Hepatocyte (in vitro differentiated cells): ENCODE data around the gene MMP26. TPM values are rescaled to one million over a fixed set of nuclear protein-coding genes. Genes with fewer than 3 reads are reported as not detected.

ENCODE experiments used
- DNase-seq: peaks from one replicate; pipeline ENCODE4 v3.0.0-alpha.2; 2016; ENCODE audit warnings: low spot score
- H2AFZ ChIP-seq: fragments of 200-600 bp; sonication (generic); 2 replicates; pipeline ENCODE4 v1.6.0; 2016; ENCODE audit warnings: antibody characterized with exemption, mild to moderate bottlenecking
- H3K27ac ChIP-seq: fragments of 200-600 bp; sonication (generic); 2 replicates; pipeline ENCODE4 v1.5.1; 2016; ENCODE audit warnings: mild to moderate bottlenecking
- H3K27me3 ChIP-seq: fragments of 200-600 bp; sonication (generic); 2 replicates; pipeline ENCODE4 v1.6.1; 2016
- H3K36me3 ChIP-seq: fragments of 200-600 bp; sonication (generic); replicated peaks from 2 replicates; pipeline ENCODE4 v1.5.1; 2016; ENCODE audit warnings: low read depth; ENCODE audit not compliant: insufficient read depth
- H3K4me1 ChIP-seq: fragments of 200-600 bp; sonication (generic); 2 replicates; pipeline ENCODE4 v1.5.1; 2016; ENCODE audit warnings: mild to moderate bottlenecking, moderate library complexity; ENCODE audit not compliant: insufficient read depth
- H3K4me2 ChIP-seq: fragments of 200-600 bp; sonication (generic); 2 replicates; pipeline ENCODE4 v1.6.0; 2016
- H3K4me3 ChIP-seq: fragments of 200-600 bp; sonication (generic); 2 replicates; pipeline ENCODE4 v1.5.1; 2016; ENCODE audit warnings: mild to moderate bottlenecking
- H3K79me2 ChIP-seq: fragments of 200-600 bp; sonication (generic); 2 replicates; pipeline ENCODE4 v1.6.0; 2017; ENCODE audit warnings: mild to moderate bottlenecking
- H3K9me2 ChIP-seq: fragments of 200-600 bp; sonication (generic); replicated peaks from 2 replicates; pipeline ENCODE4 v1.6.0; 2017; ENCODE audit warnings: mild to moderate bottlenecking; ENCODE audit not compliant: insufficient read depth
- H3K9me3 ChIP-seq: fragments of 200-600 bp; sonication (generic); 2 replicates; pipeline ENCODE4 v1.5.1; 2016; ENCODE audit warnings: low read depth, mild to moderate bottlenecking
- H4K20me1 ChIP-seq: fragments of 200-600 bp; sonication (generic); 2 replicates; pipeline ENCODE4 v1.6.0; 2016; ENCODE audit warnings: mild to moderate bottlenecking; ENCODE audit not compliant: insufficient read depth, poor library complexity, severe bottlenecking
- EZH2 ChIP-seq: fragments of 200-600 bp; sonication (generic); IDR thresholded peaks from 2 replicates; pipeline ENCODE4 v1.6.1; 2016; ENCODE audit warnings: antibody characterized with exemption, mild to moderate bottlenecking, borderline replicate concordance
- EZH2phosphoT487 ChIP-seq: fragments of 200-600 bp; sonication (generic); IDR thresholded peaks from one replicate; pipeline ENCODE4 v1.6.1; 2018; ENCODE audit warnings: antibody characterized with exemption, mild to moderate bottlenecking, low read depth, moderate library complexity; ENCODE audit not compliant: unreplicated experiment, severe bottlenecking
- WGBS: methylation state at CpG from one replicate; pipeline ENCODE4 v1.1.6; 2016; ENCODE audit warnings: low lambda C conversion rate; ENCODE audit errors: missing lambda C conversion rate; 5-methylcytosine and 5-hydroxymethylcytosine counted together
- polyA plus RNA-seq: library from polyadenylated mRNA; unstranded; fragments of >200 nt; fragmentation: Nextera tagmentation; extraction: Ambion mirVana; gene quantifications from 2 replicates; pipeline ENCODE4 v1.2.1, GENCODE V29; 2016
- total RNA-seq: library from RNA; depleted of rRNA; stranded (reverse); fragments of >200 nt; gene quantifications from 2 replicates; pipeline ENCODE4 v1.2.3, GENCODE V29; 2014
- TF ChIP-seq, protein P1 (sequence below): fragments of 200-600 bp; sonication (generic); IDR thresholded peaks from 2 replicates; pipeline ENCODE4 v1.5.1; 2016; ENCODE audit warnings: antibody characterized with exemption, mild to moderate bottlenecking; ENCODE audit not compliant: poor library complexity

The MMP26 gene
- total and polyA plus RNA-seq, 2 experiments from 2014 or later, result not detected

DNA sequence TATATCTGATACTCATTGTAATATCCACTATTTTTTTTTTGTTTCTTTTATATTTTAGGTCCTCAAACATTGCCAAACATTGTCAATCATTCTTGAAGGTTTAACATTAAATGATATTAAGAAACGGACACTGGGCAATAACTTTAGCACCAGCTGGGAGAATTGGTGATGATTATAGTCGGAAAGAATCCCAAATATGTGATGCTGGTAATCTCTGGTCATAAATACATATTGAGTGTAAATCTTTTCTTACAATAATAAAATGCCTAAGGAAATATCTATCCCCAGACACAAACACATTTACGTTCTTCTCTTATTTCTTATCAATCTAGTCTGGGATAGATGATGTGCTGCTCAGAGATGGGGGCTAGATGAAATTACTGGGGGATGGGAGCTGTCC is 32.1 kb upstream of the MMP26 start:
- Histone ChIP-seq H3K36me3 (no peaks in the 10 kb centered on the region), H3K27me3 (no peaks in the 10 kb centered on the region), H3K4me3 (no peak overlapping the region), H3K79me2 (no peaks in the 10 kb centered on the region), H3K4me1 (peaks cover 2% of the 10 kb centered on the region), H3K4me2 (no peak overlapping the region), H3K9me2 (no peaks in the 10 kb centered on the region), H3K27ac (no peak overlapping the region), H2AFZ (no peak overlapping the region), H3K9me3 (no peaks in the 10 kb centered on the region), H4K20me1 (no peaks in the 10 kb centered on the region)
- TF ChIP-seq, protein P1, sequence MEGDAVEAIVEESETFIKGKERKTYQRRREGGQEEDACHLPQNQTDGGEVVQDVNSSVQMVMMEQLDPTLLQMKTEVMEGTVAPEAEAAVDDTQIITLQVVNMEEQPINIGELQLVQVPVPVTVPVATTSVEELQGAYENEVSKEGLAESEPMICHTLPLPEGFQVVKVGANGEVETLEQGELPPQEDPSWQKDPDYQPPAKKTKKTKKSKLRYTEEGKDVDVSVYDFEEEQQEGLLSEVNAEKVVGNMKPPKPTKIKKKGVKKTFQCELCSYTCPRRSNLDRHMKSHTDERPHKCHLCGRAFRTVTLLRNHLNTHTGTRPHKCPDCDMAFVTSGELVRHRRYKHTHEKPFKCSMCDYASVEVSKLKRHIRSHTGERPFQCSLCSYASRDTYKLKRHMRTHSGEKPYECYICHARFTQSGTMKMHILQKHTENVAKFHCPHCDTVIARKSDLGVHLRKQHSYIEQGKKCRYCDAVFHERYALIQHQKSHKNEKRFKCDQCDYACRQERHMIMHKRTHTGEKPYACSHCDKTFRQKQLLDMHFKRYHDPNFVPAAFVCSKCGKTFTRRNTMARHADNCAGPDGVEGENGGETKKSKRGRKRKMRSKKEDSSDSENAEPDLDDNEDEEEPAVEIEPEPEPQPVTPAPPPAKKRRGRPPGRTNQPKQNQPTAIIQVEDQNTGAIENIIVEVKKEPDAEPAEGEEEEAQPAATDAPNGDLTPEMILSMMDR, result no peak
- TF ChIP-seq EZH2 (no peak), EZH2phosphoT487 (no peak)
- 57% methylated on average over 3 of the region's 3 CpGs for WGBS
- DNase-seq, result no peak

GRCh38 chr11:4673781-4674180 is 30.8 kb upstream of the MMP26 start:
- peaks cover 2% of the 10 kb centered on the region for H3K4me1 ChIP-seq
- H3K27me3 ChIP-seq, result no peaks in the 10 kb centered on the region
- no peak overlapping the region for H3K4me3 ChIP-seq
- H3K9me3 ChIP-seq, result no peaks in the 10 kb centered on the region
- TF ChIP-seq, protein P1, result no peak
- TF ChIP-seq EZH2, result no peak
- TF ChIP-seq EZH2phosphoT487, result no peak
- no peak for DNase-seq
- no peak overlapping the region for H3K27ac ChIP-seq
- WGBS, result 76% methylated on average over 2 of the region's 2 CpGs
- H4K20me1 ChIP-seq, result no peaks in the 10 kb centered on the region
- no peak overlapping the region for H3K4me2 ChIP-seq
- H3K79me2 ChIP-seq, result no peaks in the 10 kb centered on the region
- no peaks in the 10 kb centered on the region for H3K36me3 ChIP-seq
- no peaks in the 10 kb centered on the region for H3K9me2 ChIP-seq
- no peak overlapping the region for H2AFZ ChIP-seq

DNA sequence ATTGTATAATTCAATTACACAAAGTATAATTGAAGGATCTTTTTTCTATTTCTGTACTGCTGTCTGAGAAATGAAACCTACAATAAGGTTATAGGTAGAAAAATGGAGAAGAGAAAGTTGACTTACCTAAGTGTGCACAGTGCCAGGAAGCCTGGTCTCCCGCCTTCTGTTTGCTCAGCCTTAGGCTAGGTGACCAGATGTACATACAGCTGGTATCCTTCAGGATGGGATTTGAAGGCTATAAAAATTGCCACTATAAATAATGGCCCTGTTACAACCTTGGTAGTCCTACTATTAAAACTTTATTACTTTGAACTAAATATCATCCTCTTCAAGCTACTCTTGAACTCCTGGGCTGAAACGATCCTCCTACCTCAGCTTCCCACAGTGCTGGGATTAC is 26.6 kb upstream of the MMP26 start:
- no peaks in the 10 kb centered on the region for H4K20me1 ChIP-seq
- no peak overlapping the region for H3K4me2 ChIP-seq
- no peaks in the 10 kb centered on the region for H3K79me2 ChIP-seq
- no peaks in the 10 kb centered on the region for H3K9me3 ChIP-seq
- H3K27ac ChIP-seq, result no peak overlapping the region
- no peaks in the 10 kb centered on the region for H3K9me2 ChIP-seq
- no peak for TF ChIP-seq EZH2
- TF ChIP-seq, protein P1, result no peak
- no peak for TF ChIP-seq EZH2phosphoT487
- no peaks in the 10 kb centered on the region for H3K27me3 ChIP-seq
- H3K4me1 ChIP-seq, result no peaks in the 10 kb centered on the region
- WGBS, result 56% methylated on average over 2 of the region's 2 CpGs
- H3K36me3 ChIP-seq, result no peaks in the 10 kb centered on the region
- H3K4me3 ChIP-seq, result no peak overlapping the region
- no peak for DNase-seq
- no peak overlapping the region for H2AFZ ChIP-seq

GRCh38 chr11:4680341-4680740 is 24.2 kb upstream of the MMP26 start:
- Histone ChIP-seq H2AFZ (no peak overlapping the region), H3K27ac (no peak overlapping the region), H3K4me2 (no peak overlapping the region), H4K20me1 (no peaks in the 10 kb centered on the region), H3K9me3 (no peaks in the 10 kb centered on the region), H3K4me1 (no peaks in the 10 kb centered on the region), H3K9me2 (no peaks in the 10 kb centered on the region), H3K27me3 (no peaks in the 10 kb centered on the region), H3K36me3 (no peaks in the 10 kb centered on the region), H3K79me2 (no peaks in the 10 kb centered on the region), H3K4me3 (no peak overlapping the region)
- 40% methylated on average over 3 of the region's 3 CpGs for WGBS
- TF ChIP-seq EZH2 (no peak), EZH2phosphoT487 (no peak)
- TF ChIP-seq, protein P1, result no peak
- DNase-seq, result no peak
